ENCODE measurements around the gene ILRUN. TPM values are rescaled to one million over a fixed set of nuclear protein-coding genes. Genes with fewer than 3 reads are reported as not detected.

ILRUN gene
- total and polyA plus RNA-seq, 2 of the 8 experiments (the other 6 are each of a cell fraction or from before 2014, with no cell fraction given): 39.2 to 81.2 TPM

GRCh38 chr6:34672657-34673043 lies 23.9 kb downstream of the ILRUN start:
- Histone ChIP-seq H2BK20ac (ENCODE audit: low read length) (no peak overlapping the region), H4K8ac (ENCODE audit: extremely low read depth, insufficient read depth, low read length) (no peak overlapping the region), H3K4me2 (ENCODE audit: insufficient read depth in 1 of 2, low read depth in 2 of 2, low read length in 2 of 2) (no peak overlapping the region), H3K56ac (replicated peaks; ENCODE audit: insufficient read length, low read depth, low read length) (no peak overlapping the region), H4K91ac (replicated peaks; ENCODE audit: insufficient read length, low read length) (no peak overlapping the region), H2BK120ac (replicated peaks; ENCODE audit: low read depth, low read length) (no peak overlapping the region), H3K4me3 (ENCODE audit: extremely low read depth in 1 of 4, insufficient read depth in 2 of 4, low read depth in 3 of 4, low read length in 4 of 4) (no peak overlapping the region), H3K14ac (ENCODE audit: insufficient read length) (no peak overlapping the region), H2BK5ac (ENCODE audit: low read depth, low read length) (no peak overlapping the region), H3K9me3 (ENCODE audit: insufficient read depth in 2 of 2, low read depth in 1 of 2, low read length in 1 of 2) (0 out of 4 replicates have a peak, but pooled peaks cover 0 to 2% of the 10 kb centered on the region in 2 experiments), H3K79me1 (ENCODE audit: low read depth, low read length) (peaks cover 6% of the 10 kb centered on the region), H3K36me3 (ENCODE audit: control insufficient read depth in 2 of 4, insufficient read depth in 4 of 4, low read length in 3 of 4) (no peaks in the 10 kb centered on the region), H3K23me2 (ENCODE audit: low read depth, low read length) (no peaks in the 10 kb centered on the region; the same call in 1 of the 2 replicates), H4K20me1 (replicated peaks in 1 of 2; ENCODE audit: control insufficient read depth in 1 of 2, insufficient read depth in 2 of 2, low read length in 2 of 2) (peaks cover 0 to 2% of the 10 kb centered on the region in 2 experiments), H3K4me1 (replicated peaks in 1 of 4; ENCODE audit: control insufficient read depth in 3 of 4, insufficient read depth in 4 of 4, low read length in 3 of 4) (no peaks in the 10 kb centered on the region; a peak in 1 of 7 replicates), H3K18ac (ENCODE audit: extremely low read depth, low read length) (no peak overlapping the region), H4K5ac (ENCODE audit: insufficient read length, low read depth, low read length) (no peak overlapping the region), H3K27ac (ENCODE audit: low read depth, low read length) (no peak overlapping the region), H2BK15ac (ENCODE audit: low read length) (no peak overlapping the region), H3K4ac (replicated peaks; ENCODE audit: insufficient read length, low read depth, low read length) (no peak overlapping the region), H2AFZ (ENCODE audit: low read length) (no peak overlapping the region), H3K27me3 (replicated peaks in 1 of 4; ENCODE audit: control insufficient read depth in 3 of 4, extremely low read depth in 1 of 4, insufficient read depth in 3 of 4, low read length in 3 of 4) (no peaks in the 10 kb centered on the region), H2AK5ac (ENCODE audit: low read depth, low read length) (no peak overlapping the region), H2BK12ac (ENCODE audit: low read depth, low read length) (no peak overlapping the region), H3K23ac (ENCODE audit: insufficient read length) (no peak overlapping the region), H3K9ac (replicated peaks in 1 of 4; ENCODE audit: extremely low read depth in 1 of 4, low read depth in 3 of 4, low read length in 3 of 4) (no peak overlapping the region), H3K79me2 (ENCODE audit: control insufficient read depth in 1 of 2, insufficient read depth in 2 of 2, low read length in 2 of 2) (peaks cover 0 to 76% of the 10 kb centered on the region in 2 experiments; a peak in 2 of 4 replicates)
- TF ChIP-seq TCF12 (IDR thresholded peaks at IDR 0.05; ENCODE audit: low read depth, low read length): no peak
- no peak for TF ChIP-seq CEBPB (IDR thresholded peaks at IDR 0.05; ENCODE audit: low read depth, low read length)
- TF ChIP-seq BCL11A (IDR thresholded peaks at IDR 0.05; ENCODE audit: low read depth in 2 of 2, low read length in 2 of 2): no peak
- TF ChIP-seq ATF3 (IDR thresholded peaks at IDR 0.05; ENCODE audit: insufficient read depth, low read depth, low read length): no peak
- no peak for TF ChIP-seq MAX (IDR thresholded peaks at IDR 0.05)
- no peak for FAIRE-seq
- POLR2A ChIA-PET (ENCODE audit: partially characterized antibody): interaction anchor here (1.4 kb wide), 1 partner anchor 120 kb away, joined by 4 read pairs; the partner anchor contains the start of gene BLTP3A
- no peak for DNase-seq (ENCODE audit: low read depth in 1 of 2, low spot score in 2 of 2)
- CTCF ChIA-PET (ENCODE audit: partially characterized antibody): interaction anchor here (1.2 kb wide), 1 partner anchor 568 kb away, joined by 3 read pairs; no protein-coding TSS in a partner anchor
- 86% methylated on average over 3 of the region's 3 CpGs; no CpG with 5 or more reads in 1 of the 2 experiments for WGBS, 2 experiments (ENCODE audit: extremely low coverage in 1 of 2, insufficient coverage in 1 of 2, insufficient read length in 1 of 2, insufficient replicate concordance in 2 of 2, low coverage in 1 of 2, low lambda C conversion rate in 2 of 2, missing lambda C conversion rate in 1 of 2)
